Fibroblast of lung (primary cell): ENCODE data around the gene RNF180. TPM values are rescaled to one million over a fixed set of nuclear protein-coding genes. Genes with fewer than 3 reads are reported as not detected.

ENCODE experiments used
- DNase-seq, 2 donors: peaks; one replicate each; pipeline versions ENCODE4 v3.0.0 to v3.0.0-alpha.2; 2010; ENCODE audit warnings: low read depth in 2 of 2
- H2AFZ ChIP-seq: 2 replicates; pipeline ENCODE4 v1.5.1; 2012; ENCODE audit warnings: low read length, control low read depth, inconsistent platforms
- H3K27ac ChIP-seq: 2 replicates; pipeline ENCODE4 v1.5.1; 2011; ENCODE audit warnings: low read length, control low read depth; ENCODE audit not compliant: insufficient read depth
- H3K27me3 ChIP-seq: 2 replicates; pipeline ENCODE4 v1.5.1; 2011; ENCODE audit warnings: mild to moderate bottlenecking, low read length; ENCODE audit not compliant: control insufficient read depth, insufficient read depth
- H3K36me3 ChIP-seq: 2 replicates; pipeline ENCODE4 v1.5.1; 2011; ENCODE audit warnings: low read length; ENCODE audit not compliant: control insufficient read depth, insufficient read depth
- H3K4me1 ChIP-seq: 2 replicates; pipeline ENCODE4 v1.5.1; 2011; ENCODE audit warnings: low read length; ENCODE audit not compliant: control insufficient read depth, insufficient read depth; ENCODE audit errors: extremely low read depth
- H3K4me2 ChIP-seq: 2 replicates; pipeline ENCODE4 v1.5.1; 2011; ENCODE audit warnings: low read length, control low read depth; ENCODE audit not compliant: insufficient read depth; ENCODE audit errors: extremely low read depth
- H3K4me3 ChIP-seq, 4 experiments: fragments of 200-600 bp in 1 of 4; sonication (generic) in 1 of 4; replicated peaks in 1 of 4; 2 replicates each; pipeline ENCODE4 v1.5.1; 2011 to 2016; ENCODE audit warnings: low read length in 4 of 4, low read depth in 3 of 4, mild to moderate bottlenecking in 3 of 4, control low read depth in 2 of 4, inconsistent platforms in 1 of 4, mixed read lengths in 1 of 4; ENCODE audit not compliant: insufficient read depth in 1 of 4; ENCODE audit errors: control extremely low read depth in 1 of 4
- H3K79me2 ChIP-seq: 2 replicates; pipeline ENCODE4 v1.5.1; 2012; ENCODE audit warnings: mild to moderate bottlenecking, low read length, inconsistent platforms; ENCODE audit not compliant: control insufficient read depth, insufficient read depth
- H3K9ac ChIP-seq: 2 replicates; pipeline ENCODE4 v1.5.1; 2011; ENCODE audit warnings: mild to moderate bottlenecking, low read length, control low read depth; ENCODE audit not compliant: insufficient read depth
- H3K9me3 ChIP-seq: 2 replicates; pipeline ENCODE4 v1.5.1; 2012; ENCODE audit warnings: low read depth, low read length; ENCODE audit not compliant: control insufficient read depth, insufficient read depth
- H4K20me1 ChIP-seq: 2 replicates; pipeline ENCODE4 v1.5.1; 2011; ENCODE audit warnings: low read length; ENCODE audit not compliant: control insufficient read depth, insufficient read depth; ENCODE audit errors: extremely low read depth
- CTCF ChIP-seq, 2 donors: IDR thresholded peaks in 1 of 2; conservative IDR thresholded peaks in 1 of 2; 1 replicate in 1 of 2; 2 replicates in 1 of 2; pipeline ENCODE4 v1.5.1; 2011 to 2012; ENCODE audit warnings: low read length in 2 of 2, control low read depth in 1 of 2, inconsistent platforms in 1 of 2, low read depth in 1 of 2, mild to moderate bottlenecking in 1 of 2
- EZH2 ChIP-seq: IDR thresholded peaks from 2 replicates; pipeline ENCODE4 v1.5.1; 2012; ENCODE audit warnings: low read length, control low read depth, mild to moderate bottlenecking; ENCODE audit errors: missing control alignments
- polyA plus RNA-seq, 2 donors: library from polyadenylated mRNA; depleted of rRNA in 1 of 2; stranded (reverse) in 1 of 2; unstranded in 1 of 2; fragments of >200 nt; gene quantifications; 2 replicates each; pipeline ENCODE4 v1.2.1, GENCODE V29; 2011 to 2012; ENCODE audit warnings: missing spikeins in 1 of 2
- total RNA-seq: library from RNA; depleted of rRNA; stranded (reverse); fragments of >200 nt; gene quantifications from 2 replicates; pipeline ENCODE4 v1.2.1, GENCODE V29; 2014

RNF180 gene
- total and polyA plus RNA-seq, 2 donors (not counting 1 experiment from before 2014, with no cell fraction given) = 2.3 to 2.6 TPM

DNA sequence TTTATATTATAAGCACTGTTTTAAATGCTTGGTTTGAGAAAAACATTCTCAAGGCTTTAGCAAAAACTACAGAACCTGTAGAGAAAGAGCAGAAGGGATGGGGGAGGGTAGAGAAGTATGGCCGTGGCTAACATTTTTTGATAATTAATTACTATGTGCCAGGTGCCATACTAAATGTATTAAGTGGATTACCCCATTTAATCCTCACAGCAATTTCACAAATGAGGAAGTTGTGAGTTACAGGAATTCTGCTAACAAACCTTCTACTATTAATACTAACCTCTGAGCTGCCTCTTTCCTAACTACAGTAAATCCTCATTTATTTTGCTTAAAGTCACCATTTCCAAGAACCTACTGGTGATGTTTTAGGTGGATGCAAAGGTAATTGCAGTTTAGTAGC is 157.9 kb downstream of the RNF180 start:
- TF ChIP-seq CTCF (conservative IDR thresholded peaks at IDR 0.05 in 1 of 2, IDR thresholded peaks at IDR 0.05 in 1 of 2; ENCODE audit: low read depth in 1 of 2, low read length in 2 of 2) = no peak
- no peak for TF ChIP-seq EZH2
- H3K9ac ChIP-seq = no peak overlapping the region
- H3K79me2 ChIP-seq = no peaks in the 10 kb centered on the region
- H3K4me3 ChIP-seq = no peak overlapping the region
- no peaks in the 10 kb centered on the region for H4K20me1 ChIP-seq
- H2AFZ ChIP-seq = no peak overlapping the region
- no peak overlapping the region for H3K4me2 ChIP-seq
- H3K4me1 ChIP-seq = no peaks in the 10 kb centered on the region
- no peaks in the 10 kb centered on the region for H3K9me3 ChIP-seq
- no peaks in the 10 kb centered on the region for H3K27me3 ChIP-seq
- no peak overlapping the region for H3K27ac ChIP-seq
- no peaks in the 10 kb centered on the region for H3K36me3 ChIP-seq
- no peak for DNase-seq

DNA sequence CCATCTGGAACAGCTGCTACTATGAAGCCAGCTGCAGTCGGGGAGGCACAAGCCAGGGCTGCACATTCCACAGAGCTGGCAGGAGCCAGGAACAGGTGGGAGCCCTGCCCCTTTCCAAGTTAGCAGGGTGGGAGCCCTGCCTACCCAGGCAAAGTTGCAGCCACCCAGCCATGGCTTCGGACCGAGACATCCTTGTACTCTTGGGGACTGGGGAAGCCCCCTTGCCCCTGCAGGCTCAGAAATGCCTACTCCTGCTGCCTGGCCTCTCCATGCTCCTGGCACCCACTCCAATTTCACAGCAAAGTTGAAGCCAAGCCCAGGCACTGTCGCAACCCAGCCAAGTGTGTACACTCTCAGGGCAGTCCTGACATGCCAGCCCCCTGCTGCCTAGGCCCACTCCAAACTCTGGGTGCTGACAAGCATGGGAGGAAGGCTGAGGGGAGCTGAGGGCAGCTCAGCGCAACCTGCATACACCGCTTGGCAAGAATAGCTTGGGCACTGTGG is 165.1 kb downstream of the RNF180 start:
- Histone ChIP-seq H3K27me3 (no peaks in the 10 kb centered on the region), H3K4me2 (no peak overlapping the region)

DNA sequence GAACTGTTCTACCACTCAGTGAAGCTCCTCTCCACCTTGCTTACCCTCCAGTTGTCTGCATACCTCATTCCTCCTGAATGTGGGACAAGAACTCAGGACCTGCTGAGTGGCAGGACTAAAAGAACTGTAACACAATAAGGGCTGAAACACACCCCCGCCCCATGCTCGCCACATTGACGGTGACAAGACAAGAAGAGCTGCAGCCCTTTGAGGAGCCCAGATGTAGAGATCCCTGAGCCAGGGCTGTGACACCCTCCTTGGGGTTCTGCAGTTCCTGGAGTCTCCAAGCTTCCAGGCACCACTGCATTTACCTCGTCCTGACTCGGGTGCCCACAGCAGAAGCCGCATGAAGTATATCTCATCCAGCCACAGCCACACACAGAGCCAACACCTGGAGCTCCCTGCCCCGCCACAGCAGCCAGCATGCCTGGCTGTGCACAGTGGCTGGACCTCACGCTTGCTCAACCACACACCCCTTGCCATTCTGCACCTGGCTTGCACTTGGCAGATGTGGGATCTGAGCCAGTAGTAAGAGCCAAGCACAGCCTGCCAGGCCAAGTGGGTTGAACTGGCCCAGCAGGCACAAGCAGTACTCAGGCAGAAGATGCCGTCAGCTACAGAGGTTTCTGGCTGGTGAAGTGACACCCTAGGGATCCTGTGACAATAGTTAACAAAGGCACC is 166.1 kb downstream of the RNF180 start:
- Histone ChIP-seq H3K79me2 (no peaks in the 10 kb centered on the region), H3K9ac (no peak overlapping the region), H2AFZ (no peak overlapping the region), H3K4me2 (no peak overlapping the region), H4K20me1 (no peaks in the 10 kb centered on the region), H3K4me3 (no peak overlapping the region), H3K27me3 (no peaks in the 10 kb centered on the region), H3K4me1 (no peaks in the 10 kb centered on the region), H3K9me3 (no peaks in the 10 kb centered on the region), H3K27ac (no peak overlapping the region), H3K36me3 (no peaks in the 10 kb centered on the region)
- DNase-seq = no peak
- TF ChIP-seq EZH2 = no peak
- no peak for TF ChIP-seq CTCF (conservative IDR thresholded peaks at IDR 0.05 in 1 of 2, IDR thresholded peaks at IDR 0.05 in 1 of 2; ENCODE audit: low read depth in 1 of 2, low read length in 2 of 2)

More for the DNA sequence above, 165.1 kb downstream of the RNF180 start:
- Histone ChIP-seq H4K20me1 (no peaks in the 10 kb centered on the region), H3K9ac (no peak overlapping the region), H3K4me3 (no peak overlapping the region), H2AFZ (no peak overlapping the region), H3K27ac (no peak overlapping the region), H3K4me1 (no peaks in the 10 kb centered on the region), H3K9me3 (no peaks in the 10 kb centered on the region), H3K79me2 (no peaks in the 10 kb centered on the region), H3K36me3 (no peaks in the 10 kb centered on the region)
- DNase-seq = no peak
- no peak for TF ChIP-seq EZH2
- no peak for TF ChIP-seq CTCF (conservative IDR thresholded peaks at IDR 0.05 in 1 of 2, IDR thresholded peaks at IDR 0.05 in 1 of 2; ENCODE audit: low read depth in 1 of 2, low read length in 2 of 2)
